GM19438 (cell line): ENCODE measurements around the gene PSMA2.
"Not testable (repeated sequence)": the region's sequence is repeated elsewhere in the genome, so short reads cannot be mapped to it uniquely, and the experiment has no call there.

Experiments
- ATAC-seq: cut with Tn5 transposase; IDR thresholded peaks from one replicate; pipeline ENCODE4 v1.9.1; 2021; ENCODE audit warnings: low read depth; ENCODE audit not compliant: unreplicated experiment

The PSMA2 gene

DNA sequence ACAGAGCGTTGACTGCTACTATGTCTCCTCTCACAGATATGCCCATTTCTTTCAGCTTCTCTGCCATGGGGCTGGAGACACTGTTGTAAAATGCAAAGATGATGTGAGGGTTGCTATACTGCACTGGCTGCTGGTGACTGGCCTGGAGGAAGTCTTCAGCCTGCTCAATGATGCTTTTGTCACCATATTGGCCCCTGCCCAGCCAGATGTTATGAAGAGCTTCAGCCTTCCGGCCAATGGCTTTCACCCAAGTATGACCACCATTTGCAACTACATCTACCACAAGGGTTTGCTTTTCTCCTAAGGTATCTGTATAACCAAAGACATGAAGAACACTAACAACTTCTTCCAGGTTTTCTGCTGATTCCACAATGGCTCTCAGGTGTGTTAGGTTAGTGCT lies 21.7 kb downstream of the PSMA2 start:
- ATAC-seq = no peak

DNA sequence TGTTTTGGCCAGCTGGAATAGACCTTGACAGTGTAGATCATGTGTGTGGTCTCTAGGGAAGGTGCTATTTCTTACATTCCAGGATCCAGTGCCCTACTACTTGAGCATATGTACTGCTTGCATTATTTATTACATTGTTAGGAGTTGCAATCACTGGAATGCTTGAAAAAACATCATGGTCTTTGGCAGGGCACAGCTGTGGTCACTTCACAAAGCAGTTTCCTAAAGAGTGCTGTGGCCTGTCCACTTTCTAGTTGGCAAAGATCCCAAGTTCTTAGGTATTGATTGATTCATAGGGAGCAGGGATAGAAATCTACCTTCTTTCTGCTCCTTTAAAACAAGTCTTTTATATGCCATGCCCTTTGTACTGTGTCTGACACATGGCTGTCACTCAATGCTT lies 24.7 kb downstream of the PSMA2 start:
- no peak for ATAC-seq

DNA sequence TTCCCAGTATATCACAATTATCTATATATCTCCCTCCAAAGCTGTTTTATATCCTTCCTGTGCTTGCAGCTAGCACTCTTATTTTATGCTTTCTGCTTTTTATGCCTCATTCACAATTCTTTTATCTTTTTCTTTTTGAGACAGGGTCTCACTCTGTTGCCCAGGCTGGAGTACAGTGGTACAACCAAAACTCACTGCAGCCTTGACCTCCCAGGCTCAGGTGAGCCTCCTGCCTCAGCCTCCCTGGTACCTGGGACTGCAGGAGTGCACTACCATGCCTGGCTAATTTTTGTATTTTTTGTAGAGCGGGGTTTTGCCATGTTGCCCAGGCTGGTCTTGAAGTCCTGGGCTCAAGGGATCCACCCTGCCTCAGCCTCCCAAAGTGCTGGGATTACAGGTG lies 25.8 kb downstream of the PSMA2 start:
- no peak for ATAC-seq

DNA sequence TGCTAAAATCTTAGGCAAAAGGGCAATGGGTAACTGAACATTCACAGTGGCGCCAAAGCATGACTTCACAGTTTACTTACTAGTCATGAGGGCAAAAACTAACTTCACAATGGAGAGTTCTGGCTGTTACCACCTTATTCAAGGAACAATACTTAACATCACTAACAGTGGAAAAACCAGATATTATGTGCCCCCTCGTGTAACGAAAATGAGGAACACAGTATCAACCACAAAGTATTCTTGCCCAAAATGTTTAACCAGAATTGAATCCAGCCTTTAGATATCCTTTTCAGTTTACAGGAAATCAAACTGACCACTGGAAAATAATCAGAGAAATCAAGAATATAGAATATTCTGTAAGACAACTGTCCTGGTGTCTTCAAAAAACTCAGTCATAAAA lies 29.6 kb downstream of the PSMA2 start:
- ATAC-seq = no peak

DNA sequence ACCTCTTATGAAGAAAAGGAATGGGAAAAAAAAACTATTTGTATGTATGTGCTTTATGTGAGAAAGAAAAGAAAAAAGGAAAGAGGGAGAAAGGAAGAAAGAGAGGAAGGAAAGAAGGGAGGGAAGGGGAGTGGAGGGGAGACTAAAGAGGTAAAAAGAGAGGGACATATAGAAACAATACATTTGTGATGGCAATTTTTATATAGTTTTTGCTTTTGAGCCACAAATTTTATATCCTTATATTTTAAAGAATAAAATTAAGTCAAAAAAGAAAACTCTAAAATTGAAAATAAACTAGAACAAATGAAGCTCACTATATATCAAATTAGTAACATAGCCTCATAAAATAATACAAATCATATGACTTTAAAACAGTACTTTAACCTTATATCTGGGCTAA lies 31.1 kb downstream of the PSMA2 start:
- no peak for ATAC-seq

DNA sequence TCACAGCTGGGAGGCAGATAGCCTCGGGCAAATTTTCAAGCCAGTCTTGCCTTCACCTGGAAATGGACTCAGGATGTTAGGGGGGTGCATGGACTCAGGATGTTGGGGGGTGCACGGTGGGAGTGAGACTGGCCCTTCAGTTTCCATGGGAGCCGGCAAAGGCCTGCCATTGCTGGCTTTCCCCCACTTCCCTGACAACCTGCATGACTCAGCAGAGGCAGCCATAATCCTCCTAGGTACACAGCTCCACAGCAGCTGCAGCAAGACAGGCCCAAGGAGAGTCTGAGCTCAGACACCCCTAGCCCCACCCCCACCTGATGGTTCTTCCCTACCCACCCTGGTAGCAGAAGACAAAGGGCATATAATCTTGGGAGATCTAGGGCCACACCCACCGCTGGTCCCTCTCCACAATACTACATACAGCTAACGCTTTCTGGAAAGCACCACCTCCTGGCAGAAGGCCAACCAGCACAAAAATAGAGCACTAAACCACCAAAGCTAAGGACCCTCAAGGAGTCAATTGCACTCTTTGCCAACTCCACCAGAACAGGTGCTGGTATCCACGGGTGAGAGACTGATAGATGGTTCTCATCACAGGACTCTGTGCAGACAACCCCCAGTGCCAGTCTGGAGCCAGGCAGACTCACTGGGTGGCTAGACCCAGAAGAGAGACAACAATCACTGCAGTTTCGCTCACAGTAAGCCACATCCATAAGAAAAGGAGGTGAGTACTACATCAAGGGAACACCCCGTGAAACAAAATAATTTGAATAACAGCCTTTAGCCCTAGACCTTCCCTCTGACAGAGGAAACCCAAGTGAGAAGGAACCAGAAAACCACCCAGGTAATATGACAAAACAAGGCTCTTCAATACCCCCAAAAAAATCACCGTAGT lies 38.4 kb downstream of the PSMA2 start:
- ATAC-seq = no peak

DNA sequence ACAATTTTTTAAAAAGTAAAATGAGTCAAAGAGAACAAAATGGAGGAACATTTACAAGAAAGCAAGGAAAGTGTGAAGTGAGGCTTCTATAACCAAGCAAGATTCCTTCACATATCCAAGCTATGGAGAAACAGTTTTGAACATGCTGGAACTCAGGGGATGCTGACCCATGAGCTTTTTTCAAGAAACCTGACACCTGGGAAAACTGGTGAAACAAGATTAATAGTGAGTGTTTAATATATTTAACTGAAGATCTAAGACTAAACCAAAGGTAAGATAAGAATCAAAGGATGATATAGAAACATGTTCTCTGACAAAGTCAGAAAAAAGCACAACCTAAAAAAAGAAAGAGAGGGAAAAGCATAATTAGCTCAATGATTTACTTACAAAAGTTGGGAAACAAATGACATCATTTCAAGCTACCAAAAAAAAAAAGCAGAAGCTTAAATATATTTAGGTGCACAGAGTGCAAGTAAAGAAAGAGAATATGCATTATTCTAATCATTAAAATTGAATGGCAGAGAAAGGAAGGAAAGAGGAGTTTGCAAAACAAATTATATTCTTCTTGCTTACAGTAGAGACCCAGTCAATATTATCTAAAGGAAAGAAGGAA lies 45.0 kb downstream of the PSMA2 start:
- ATAC-seq = no peak

DNA sequence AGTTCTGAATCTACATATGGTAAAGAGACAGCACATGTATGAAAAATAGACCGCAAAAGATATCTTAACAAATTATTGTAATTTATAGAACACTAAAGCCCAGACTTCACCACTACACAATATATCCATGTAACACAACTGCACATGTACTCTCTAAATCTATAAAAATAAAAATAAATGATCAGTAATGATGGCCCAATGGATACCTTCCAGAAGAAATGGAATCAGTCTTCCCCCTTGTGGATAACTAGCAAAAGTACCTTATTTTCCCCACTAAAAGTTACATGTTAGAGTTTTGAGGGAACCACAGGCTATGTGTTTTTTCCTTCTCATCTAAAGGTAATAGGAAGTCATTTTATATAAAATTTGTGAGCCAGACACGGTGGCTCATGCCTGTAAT lies 45.8 kb downstream of the PSMA2 start:
- ATAC-seq = no peak

DNA sequence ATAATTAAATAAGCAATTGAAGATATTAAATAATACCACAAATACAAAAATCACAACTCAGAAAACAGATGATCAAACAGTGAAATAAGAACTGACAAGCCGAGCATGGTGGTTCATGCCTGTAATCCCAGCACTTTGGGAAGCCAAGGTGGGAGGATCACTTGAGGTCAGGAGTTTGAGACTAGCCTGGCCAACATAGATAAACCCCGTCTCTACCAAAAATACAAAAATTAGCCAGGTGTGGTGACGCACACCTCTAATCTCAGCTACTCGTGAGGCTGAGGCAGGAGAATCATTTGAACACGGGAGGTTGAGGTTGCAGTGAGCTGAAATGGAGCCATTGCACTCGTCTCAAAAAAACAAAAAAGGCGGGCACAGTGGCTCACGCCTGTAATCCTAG lies 46.8 kb downstream of the PSMA2 start:
- not testable (repeated sequence) for ATAC-seq

DNA sequence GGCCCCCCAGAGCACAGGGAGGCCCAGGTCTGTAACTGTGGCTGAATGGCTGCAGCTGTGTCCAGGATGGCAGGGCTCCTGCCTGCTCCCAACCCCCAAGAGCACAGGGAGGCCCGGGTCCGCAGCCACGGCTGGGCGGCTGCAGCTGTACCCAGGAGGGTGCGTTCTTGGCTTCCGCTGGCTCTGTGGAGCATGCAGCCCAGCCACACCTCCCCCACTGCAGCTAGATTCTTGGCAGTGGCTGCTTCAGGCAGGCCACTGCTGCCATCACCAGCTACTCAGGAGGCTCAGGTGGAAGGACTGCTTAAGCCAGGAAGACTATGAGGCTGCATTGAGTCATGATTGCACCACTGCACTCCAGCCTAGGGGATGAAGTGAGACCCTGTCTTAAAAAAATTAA lies 48.0 kb downstream of the PSMA2 start:
- peak; percentile 53 for ATAC-seq

DNA sequence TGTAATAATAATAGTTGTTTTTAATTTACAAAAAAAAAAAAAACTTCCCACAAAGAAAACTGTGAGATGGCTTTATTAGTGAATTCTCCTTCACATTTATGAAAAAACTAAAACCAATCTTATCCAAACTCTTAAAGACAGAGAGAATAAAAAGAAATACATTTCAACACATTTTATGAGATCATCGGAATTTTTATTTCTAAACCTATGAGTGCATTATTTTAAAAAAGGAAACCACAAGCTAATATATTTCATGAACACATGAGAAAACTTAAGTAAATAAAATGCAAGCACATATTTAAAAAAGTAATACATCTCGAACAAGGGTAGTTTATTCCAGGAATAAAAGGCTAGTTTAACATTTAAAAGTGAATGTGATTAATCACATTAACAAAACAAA lies 51.6 kb downstream of the PSMA2 start:
- no peak for ATAC-seq

DNA sequence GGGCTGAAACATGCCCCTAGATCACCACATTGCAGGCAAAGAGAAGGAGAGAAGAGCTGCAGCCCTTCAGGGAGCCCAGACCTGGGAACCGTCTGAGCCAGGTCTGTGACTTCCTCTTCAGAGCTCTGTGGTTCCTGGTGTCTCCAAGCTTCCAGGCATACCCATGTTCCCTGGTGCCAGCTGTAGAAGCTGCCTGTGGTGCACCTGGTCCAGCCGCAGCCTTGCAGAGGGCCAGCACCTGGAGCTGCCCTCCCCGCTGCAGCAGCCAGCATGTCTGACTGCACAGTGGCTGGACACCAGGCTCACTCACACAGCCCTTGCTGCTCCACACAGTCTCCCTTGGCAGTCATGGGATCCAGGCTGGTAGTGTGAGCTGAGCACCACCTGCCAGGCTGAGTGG lies 53.7 kb downstream of the PSMA2 start:
- ATAC-seq = no peak

DNA sequence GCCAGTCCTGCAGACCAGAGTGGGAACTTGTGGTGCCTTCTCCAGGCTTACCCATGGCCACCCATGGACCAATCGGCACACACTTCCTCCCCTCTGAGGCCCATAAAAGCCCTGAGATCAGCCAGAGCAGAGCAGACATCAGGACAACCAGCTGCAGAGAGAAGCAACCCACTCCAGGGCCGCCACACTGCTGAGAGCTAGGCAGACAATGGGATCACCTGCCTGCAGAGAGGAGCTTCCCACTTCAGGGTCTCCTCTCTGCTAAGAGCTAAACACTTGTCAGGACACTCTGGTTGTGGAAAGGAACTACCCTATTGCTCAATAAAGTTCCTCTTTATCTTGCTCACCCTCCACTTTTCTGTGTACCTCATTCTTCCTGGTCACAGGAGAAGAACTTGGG lies 54.1 kb downstream of the PSMA2 start:
- no peak for ATAC-seq

DNA sequence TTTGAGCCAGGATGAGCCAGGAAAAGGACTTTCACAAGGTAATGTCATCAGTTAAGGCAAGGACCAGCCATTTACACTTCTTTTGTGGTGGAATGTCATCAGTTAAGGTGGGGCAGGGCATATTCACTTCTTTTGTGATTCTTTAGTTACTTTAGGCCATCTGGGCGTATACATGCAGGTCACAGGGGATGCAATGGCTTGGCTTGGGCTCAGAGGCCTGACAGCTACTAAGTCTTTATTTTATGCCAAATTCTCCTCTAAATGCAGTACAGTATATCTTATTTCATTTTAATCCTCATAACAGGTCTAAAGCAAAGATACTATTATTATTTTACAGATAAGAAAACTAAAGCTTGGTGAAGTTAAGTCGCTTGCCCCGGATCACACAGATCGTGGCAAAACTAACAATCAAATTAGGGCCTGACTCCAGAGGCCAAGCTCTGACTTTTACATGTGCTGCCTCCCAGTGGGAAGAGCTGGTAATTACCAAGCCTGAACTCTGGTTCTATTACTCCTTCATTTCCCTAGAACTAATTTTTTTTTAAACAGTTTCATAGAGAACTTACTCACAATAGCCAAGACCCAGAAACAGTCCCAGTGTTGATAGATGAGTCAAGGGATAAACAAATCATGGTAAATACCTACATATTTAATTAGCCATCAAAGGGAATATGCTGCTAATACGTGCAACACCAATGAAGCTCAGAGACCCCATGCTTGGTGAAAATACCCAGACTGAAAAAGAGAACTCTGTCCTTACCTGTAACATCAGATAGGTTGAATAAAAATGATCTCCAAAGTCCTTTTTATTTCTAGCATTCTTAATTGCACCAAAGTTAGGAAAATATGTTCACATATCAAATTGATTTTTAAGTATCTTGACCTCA lies 55.5 kb downstream of the PSMA2 start:
- ATAC-seq = peak; percentile 74

DNA sequence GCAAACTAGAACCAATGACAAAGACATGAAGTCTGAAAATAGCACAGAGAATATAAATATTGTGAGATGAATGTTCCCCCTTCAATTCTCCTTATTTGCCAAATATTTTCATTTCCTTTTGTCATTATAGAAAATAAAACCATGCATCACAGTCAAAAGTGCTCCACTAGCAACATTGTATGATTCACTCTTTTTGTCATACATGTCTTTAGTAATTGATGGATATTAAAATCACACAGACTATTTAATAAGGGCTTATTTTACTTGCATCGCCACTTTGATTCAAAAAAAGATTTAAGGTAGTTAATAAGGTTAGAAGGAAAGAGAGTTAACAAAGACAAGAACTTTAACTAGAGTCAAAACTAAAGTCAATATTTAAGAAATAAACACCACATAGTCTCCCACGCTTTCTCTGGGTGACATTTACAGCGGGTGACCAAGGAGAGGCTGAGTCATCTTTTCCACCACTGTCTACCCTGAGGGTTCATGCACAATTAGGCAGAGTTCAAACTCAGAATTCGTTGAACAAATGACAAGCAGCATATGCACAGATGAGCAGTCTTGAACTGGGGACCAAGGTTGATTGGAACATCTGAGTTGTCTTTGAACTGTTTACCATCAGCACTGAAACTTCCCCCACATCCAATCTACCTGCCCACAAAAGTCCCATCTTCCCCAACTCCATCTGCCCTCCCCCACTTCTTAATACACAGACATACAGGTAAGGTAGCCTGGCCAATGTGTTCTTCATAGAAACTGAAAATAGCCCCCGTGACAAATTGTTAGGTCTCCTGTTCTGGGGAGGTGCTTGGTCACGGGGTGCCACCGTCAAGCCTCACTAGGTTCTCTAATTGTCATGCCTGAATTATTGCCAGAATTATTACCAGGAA lies 62.6 kb downstream of the PSMA2 start:
- peak; percentile 96 for ATAC-seq

DNA sequence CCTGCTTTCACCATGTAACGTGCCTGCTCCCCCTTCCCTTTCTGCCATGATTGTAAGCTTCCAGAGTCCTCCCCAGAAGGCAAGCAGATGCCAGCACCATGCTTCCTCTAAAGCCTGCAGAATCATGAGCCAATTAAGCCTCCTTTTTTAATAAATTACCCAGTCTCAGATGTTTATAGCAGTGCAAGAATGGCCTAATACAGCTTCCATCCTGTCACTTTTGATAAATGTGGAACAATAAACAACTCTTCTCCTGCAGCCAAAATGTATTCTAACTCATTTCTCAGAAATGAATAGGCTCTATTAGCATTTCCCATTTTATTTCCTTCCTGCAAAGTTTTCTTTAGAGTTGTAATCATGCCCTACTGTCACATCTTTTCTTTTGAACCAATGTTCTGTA lies 63.5 kb downstream of the PSMA2 start:
- ATAC-seq = no peak
